GM10847 (cell line): ENCODE results near the gene CNTFR.
A peak's percentile ranks its signal among the peaks of the same experiment; 100 is the strongest.

Experiments used
- POLR2A ChIP-seq: IDR thresholded peaks from 2 replicates; pipeline ENCODE4 v1.6.1; 2011; ENCODE audit not compliant: insufficient read length; ENCODE audit errors: extremely low read depth

The CNTFR gene

DNA sequence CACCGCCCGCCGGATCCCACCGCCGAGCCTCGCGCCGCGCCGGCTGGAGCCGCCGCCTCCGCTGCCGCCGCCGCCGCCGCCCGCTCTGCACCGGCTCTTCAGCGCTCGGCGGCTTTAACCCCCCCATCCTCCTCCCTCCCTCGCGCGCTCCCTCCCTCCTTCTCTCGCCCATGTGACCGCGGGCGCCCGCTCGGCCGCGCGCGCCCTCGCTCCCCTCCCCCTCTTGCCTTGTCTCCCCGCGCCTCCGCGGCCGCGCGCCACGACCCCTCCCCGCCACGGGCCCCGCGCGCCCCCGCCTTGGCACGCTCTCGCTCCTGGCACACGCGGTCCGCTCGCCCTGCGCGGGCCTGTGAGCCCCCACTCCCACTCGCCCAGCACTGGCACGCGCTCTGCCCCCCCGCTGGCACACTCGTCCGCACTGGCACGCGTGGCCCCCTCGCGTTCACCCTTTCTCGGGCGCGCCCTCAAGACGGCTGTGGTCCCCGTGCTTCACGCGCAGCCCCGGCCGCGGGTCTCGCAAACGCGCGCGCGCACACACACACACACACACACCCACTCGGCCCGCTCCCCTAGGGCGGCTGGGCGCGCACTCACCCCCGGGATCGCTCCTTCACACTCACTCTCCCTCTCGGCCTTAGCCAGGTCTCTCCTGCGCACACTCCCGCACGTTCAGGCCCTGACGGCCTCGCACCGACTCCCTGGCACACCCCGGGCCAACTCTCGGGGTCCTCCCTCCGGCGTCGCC is at the start of gene CNTFR:
Gene CNTFR (minus strand): TSS at position 89 of the 745 bp plus-strand sequence. CDS start 20,743 bp downstream, outside the sequence.
- TF ChIP-seq POLR2A = no peak

DNA sequence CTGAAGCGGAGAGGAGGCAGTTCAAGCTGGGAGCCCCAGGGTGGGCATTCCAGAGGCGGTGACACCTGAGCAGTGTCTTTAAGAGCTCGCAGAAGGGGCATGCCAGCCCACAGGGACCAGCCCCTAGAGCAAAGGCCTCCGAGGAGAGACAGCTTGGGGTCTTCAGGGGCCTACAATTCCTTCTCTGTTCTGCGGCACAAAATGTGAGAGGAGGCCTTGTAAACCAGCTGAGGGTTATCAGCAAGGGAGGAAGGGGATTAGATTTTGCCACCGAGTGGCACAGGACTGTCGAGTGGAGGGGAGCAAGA is 48.6 kb upstream of the CNTFR start:
- no peak for TF ChIP-seq POLR2A

GRCh38 chr9:34637356-34638137 is 48.0 kb upstream of the CNTFR start, which contains the start of gene SIGMAR1:
Gene SIGMAR1, minus strand, starts transcription at chr9:34637787. Its CDS starts 90 bp downstream, at chr9:34637697.
- TF ChIP-seq POLR2A = peak; percentile 68

- TF ChIP-seq POLR2A = no peak
Measured at GRCh38 chr9:34636791-34637355, 47.3 kb upstream of the CNTFR start.

DNA sequence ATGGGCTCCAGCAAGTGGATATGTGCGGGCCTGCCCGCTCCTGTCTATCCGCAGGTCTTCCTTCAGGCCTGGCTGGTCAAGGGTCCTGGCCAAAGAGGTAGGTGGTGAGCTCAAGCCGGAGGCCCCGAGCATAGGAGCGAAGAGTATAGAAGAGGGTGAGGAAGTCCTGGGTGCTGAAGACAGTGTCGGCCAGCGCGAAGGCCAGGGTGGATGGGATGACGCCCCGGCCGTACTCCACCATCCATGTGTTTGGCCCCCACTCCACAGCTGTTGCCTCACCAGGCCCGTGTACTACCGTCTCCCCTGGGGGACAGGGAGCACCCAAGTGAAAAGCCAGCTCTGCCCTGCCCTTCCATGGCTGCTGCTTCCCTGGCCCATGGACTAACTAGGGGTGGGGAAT is 46.0 kb upstream of the CNTFR start:
- TF ChIP-seq POLR2A = no peak

DNA sequence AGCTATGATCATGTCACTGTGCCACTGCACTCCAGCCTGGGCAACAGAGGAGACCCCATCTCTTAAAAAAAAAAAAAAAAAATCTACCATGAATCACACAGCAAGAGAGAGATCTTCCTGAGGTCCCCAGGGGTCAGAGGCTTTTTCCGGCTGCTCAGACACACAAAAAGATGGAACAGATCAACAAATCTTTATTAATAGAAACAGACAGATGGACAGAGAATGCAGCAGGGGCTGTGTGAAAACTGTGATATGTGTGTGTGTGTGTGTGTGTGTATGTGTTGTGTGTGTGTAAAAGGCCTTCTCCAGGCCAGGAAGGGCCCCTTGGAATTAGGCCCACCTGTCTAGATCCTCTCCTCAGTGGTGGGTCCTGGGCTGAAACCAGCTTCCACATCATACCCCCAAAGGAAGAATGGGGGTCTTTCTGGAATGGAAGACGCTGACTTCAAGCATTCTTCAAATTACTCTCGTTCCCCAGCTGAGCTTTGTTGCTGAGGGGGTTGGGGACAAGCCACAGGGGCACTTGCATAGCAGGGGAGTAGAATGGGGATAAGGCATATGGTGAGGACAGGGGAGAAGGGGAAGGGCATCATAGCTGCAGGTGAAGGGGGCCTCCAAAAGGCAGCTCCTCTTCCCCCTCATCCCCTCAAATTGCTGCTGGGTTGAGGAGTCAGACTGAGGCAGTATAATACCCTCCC is 45.2 kb upstream of the CNTFR start:
- no peak for TF ChIP-seq POLR2A

GRCh38 chr9:34633851-34634550 is 44.5 kb upstream of the CNTFR start:
- TF ChIP-seq POLR2A = no peak

- no peak for TF ChIP-seq POLR2A
Measured at GRCh38 chr9:34633166-34633565, 43.6 kb upstream of the CNTFR start.

- no peak for TF ChIP-seq POLR2A
Measured at GRCh38 chr9:34630402-34631154, 41.1 kb upstream of the CNTFR start.

DNA sequence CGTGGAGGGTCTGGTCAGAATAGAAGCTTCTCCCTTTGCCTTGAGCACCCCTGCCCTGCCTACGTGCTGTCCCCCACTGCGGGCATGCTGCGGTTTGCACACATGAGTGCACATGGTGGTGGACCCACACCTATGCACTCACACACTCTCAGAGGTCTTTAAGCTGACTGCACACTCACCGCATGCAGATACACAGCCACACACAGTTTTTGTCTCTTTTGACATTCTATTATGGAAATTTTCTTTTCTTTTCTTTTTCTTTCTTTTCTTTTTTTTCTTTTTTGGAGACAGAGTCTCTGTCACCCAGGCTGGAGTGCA is 39.9 kb upstream of the CNTFR start:
- TF ChIP-seq POLR2A = no peak

GRCh38 chr9:34628656-34629490 is 39.3 kb upstream of the CNTFR start, which contains the start of gene ARID3C:
Gene ARID3C, minus strand, starts transcription at chr9:34629066. Its CDS starts 1,052 bp downstream, at chr9:34628014.
- TF ChIP-seq POLR2A = no peak

GRCh38 chr9:34627716-34628655 is 38.5 kb upstream of the CNTFR start:
- TF ChIP-seq POLR2A = no peak

DNA sequence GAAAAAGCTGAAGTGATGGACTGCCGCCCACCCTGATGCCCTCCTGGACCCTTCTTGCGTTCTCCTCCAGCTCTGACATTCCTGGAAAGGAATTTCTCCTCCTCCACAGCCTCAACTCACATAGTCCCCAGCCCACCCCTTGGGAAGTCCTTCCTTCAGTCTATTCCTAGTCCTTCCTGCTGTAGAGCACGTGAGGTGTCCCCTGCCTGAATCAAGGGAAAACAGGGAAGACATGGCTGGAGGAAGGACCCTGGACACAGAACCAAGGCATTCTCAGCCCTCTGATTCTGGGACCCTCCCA is 35.6 kb upstream of the CNTFR start:
- no peak for TF ChIP-seq POLR2A
